Parathyroid adenoma (tissue), 2 donors: ENCODE results near the gene ZBTB21.

Experiments
- H2AFZ ChIP-seq: fragments of 300-600 bp; sonication (generic); one replicate; pipeline ENCODE4 v1.7.0; 2017; ENCODE audit warnings: antibody characterized with exemption, mild to moderate bottlenecking
- H3K27ac ChIP-seq: fragments of 300-600 bp; sonication (generic); one replicate; pipeline ENCODE4 v1.7.0; 2017
- H3K27me3 ChIP-seq: fragments of 300-600 bp; sonication (generic); one replicate; pipeline ENCODE4 v1.7.0; 2017; ENCODE audit warnings: low read length; ENCODE audit not compliant: control insufficient read depth, insufficient read depth
- H3K36me3 ChIP-seq: fragments of 300-600 bp; sonication (generic); one replicate; pipeline ENCODE4 v1.7.0; 2017; ENCODE audit warnings: low read length; ENCODE audit not compliant: control insufficient read depth, insufficient read depth
- H3K4me1 ChIP-seq: fragments of 300-600 bp; sonication (generic); one replicate; pipeline ENCODE4 v1.7.0; 2017; ENCODE audit warnings: control low read depth
- H3K4me2 ChIP-seq: fragments of 300-600 bp; sonication (generic); one replicate; pipeline ENCODE4 v1.7.0; 2017; ENCODE audit warnings: low read length
- H3K4me3 ChIP-seq: fragments of 300-600 bp; sonication (generic); one replicate; pipeline ENCODE4 v1.7.0; 2017; ENCODE audit warnings: low read depth, low read length
- H3K79me2 ChIP-seq: fragments of 300-600 bp; sonication (generic); one replicate; pipeline ENCODE4 v1.7.0; 2017; ENCODE audit warnings: control low read depth
- H3K9ac ChIP-seq: fragments of 300-600 bp; sonication (generic); one replicate; pipeline ENCODE4 v1.7.0; 2017; ENCODE audit warnings: mild to moderate bottlenecking
- H3K9me3 ChIP-seq: fragments of 300-600 bp; sonication (generic); one replicate; pipeline ENCODE4 v1.7.0; 2017; ENCODE audit warnings: low read length; ENCODE audit not compliant: control insufficient read depth
- TF ChIP-seq, protein P1 (sequence below): fragments of 300-600 bp; sonication (generic); IDR thresholded peaks from one replicate; pipeline ENCODE4 v1.7.0; 2017; ENCODE audit warnings: antibody characterized with exemption, mild to moderate bottlenecking
- donor health status: primary hyperparathyroidism.

The ZBTB21 gene

GRCh38 chr21:42049578-42050430, 39.6 kb upstream of the ZBTB21 start:
- Histone ChIP-seq H2AFZ (no peak overlapping the region), H3K27me3 (no peaks in the 10 kb centered on the region), H3K36me3 (no peaks in the 10 kb centered on the region), H3K9me3 (no peaks in the 10 kb centered on the region), H3K27ac (no peak overlapping the region), H3K4me3 (no peak overlapping the region), H3K4me2 (no peak overlapping the region), H3K79me2 (no peaks in the 10 kb centered on the region), H3K4me1 (no peaks in the 10 kb centered on the region), H3K9ac (no peak overlapping the region)
- TF ChIP-seq, protein P1, sequence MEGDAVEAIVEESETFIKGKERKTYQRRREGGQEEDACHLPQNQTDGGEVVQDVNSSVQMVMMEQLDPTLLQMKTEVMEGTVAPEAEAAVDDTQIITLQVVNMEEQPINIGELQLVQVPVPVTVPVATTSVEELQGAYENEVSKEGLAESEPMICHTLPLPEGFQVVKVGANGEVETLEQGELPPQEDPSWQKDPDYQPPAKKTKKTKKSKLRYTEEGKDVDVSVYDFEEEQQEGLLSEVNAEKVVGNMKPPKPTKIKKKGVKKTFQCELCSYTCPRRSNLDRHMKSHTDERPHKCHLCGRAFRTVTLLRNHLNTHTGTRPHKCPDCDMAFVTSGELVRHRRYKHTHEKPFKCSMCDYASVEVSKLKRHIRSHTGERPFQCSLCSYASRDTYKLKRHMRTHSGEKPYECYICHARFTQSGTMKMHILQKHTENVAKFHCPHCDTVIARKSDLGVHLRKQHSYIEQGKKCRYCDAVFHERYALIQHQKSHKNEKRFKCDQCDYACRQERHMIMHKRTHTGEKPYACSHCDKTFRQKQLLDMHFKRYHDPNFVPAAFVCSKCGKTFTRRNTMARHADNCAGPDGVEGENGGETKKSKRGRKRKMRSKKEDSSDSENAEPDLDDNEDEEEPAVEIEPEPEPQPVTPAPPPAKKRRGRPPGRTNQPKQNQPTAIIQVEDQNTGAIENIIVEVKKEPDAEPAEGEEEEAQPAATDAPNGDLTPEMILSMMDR: no peak

DNA sequence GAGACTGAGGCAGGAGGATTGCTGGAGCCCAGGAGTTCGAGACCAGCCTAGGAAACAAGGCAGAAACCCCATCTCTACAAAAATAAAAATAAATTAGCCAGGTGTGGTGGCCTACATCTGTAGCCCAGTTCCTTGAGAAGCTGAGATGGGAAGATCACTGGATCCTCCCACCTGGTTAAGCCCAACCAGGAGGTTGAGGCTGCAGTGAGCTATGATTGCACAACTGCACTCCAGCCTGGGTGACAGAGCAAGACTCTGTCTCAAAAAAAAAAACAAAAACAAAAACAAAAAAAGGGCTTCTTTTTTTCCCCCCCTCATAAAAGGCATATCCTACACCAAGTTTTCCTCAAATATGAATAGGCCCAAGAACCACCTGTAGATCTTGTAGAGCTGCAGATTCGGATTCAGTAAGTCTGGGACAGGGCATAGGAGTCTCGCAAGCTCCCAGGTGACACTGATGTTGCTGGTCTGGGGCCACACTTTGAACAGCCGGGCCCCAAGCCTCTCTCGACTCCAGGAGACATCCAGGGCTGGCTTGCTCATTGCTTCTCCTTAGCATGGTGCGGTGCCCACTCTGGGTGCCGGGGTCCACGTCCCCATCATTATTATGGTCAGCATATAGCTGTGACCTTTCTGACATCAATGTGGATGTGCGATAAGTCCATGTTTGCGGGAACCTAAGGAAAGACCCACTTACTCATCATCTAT, 38.9 kb upstream of the ZBTB21 start:
- no peaks in the 10 kb centered on the region for H3K4me1 ChIP-seq
- TF ChIP-seq, protein P1: no peak
- H3K27ac ChIP-seq: no peak overlapping the region

GRCh38 chr21:42047821-42048613, 37.9 kb upstream of the ZBTB21 start:
- no peaks in the 10 kb centered on the region for H3K79me2 ChIP-seq
- TF ChIP-seq, protein P1: no peak
- H3K9ac ChIP-seq: no peak overlapping the region
- H3K27ac ChIP-seq: no peak overlapping the region
- no peaks in the 10 kb centered on the region for H3K4me1 ChIP-seq
- H2AFZ ChIP-seq: no peak overlapping the region
- H3K4me2 ChIP-seq: no peak overlapping the region
- H3K27me3 ChIP-seq: no peaks in the 10 kb centered on the region
- H3K9me3 ChIP-seq: no peaks in the 10 kb centered on the region
- H3K36me3 ChIP-seq: no peaks in the 10 kb centered on the region
- H3K4me3 ChIP-seq: no peak overlapping the region

More for the DNA sequence above, 38.9 kb upstream of the ZBTB21 start:
- H3K9me3 ChIP-seq: no peaks in the 10 kb centered on the region
- no peaks in the 10 kb centered on the region for H3K27me3 ChIP-seq
- no peak overlapping the region for H3K9ac ChIP-seq
- H3K79me2 ChIP-seq: no peaks in the 10 kb centered on the region
- no peak overlapping the region for H2AFZ ChIP-seq
- H3K4me2 ChIP-seq: no peak overlapping the region
- no peaks in the 10 kb centered on the region for H3K36me3 ChIP-seq
- no peak overlapping the region for H3K4me3 ChIP-seq

DNA sequence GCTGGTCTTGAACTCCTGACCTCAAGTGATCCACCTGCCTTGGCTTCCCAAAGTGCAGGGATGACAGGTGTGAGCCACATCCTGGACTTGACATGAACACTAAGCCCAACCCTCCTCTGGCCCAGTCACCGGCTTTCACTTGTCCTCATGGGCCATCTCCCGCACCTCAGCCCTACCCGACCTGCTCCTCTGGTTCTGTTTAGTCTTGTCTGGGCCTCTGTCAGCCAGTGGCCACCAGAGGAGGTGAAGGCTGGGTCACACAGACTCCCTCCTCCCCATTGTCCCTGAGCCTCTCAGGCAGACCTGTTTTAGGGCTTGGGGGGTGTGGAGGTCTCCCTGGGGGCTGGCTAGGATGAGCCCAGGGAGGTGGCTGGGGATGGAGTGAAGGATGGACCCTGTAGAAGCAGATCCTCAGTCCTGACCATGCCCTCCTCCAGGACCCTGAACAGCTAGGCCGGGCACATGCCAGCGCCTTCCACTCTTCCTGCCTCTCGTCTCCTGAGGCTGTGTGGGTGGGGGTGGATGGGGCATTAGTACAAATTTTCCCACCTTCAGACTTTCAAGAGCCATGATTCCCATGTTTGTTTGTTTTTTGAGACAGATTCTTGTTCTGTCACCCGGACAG, 34.8 kb upstream of the ZBTB21 start:
- no peak overlapping the region for H3K9ac ChIP-seq
- no peaks in the 10 kb centered on the region for H3K4me1 ChIP-seq
- TF ChIP-seq, protein P1: no peak
- no peaks in the 10 kb centered on the region for H3K79me2 ChIP-seq
- H3K4me3 ChIP-seq: no peak overlapping the region
- no peaks in the 10 kb centered on the region for H3K27me3 ChIP-seq
- no peak overlapping the region for H3K27ac ChIP-seq
- no peaks in the 10 kb centered on the region for H3K36me3 ChIP-seq
- H2AFZ ChIP-seq: no peak overlapping the region
- H3K9me3 ChIP-seq: no peaks in the 10 kb centered on the region
- no peak overlapping the region for H3K4me2 ChIP-seq
